ENCODE measurements around the gene AMBRA1.

- no peak for TF ChIP-seq CTCF (conservative IDR thresholded peaks at IDR 0.05)
- TF ChIP-seq ZFX (IDR thresholded peaks at IDR 0.05) = no peak
Measured at GRCh38 chr11:46363031-46363407, 230.8 kb downstream of the AMBRA1 start.

Data from C4-2B (cell line).